Measurements from ENCODE around the gene RAD18.

- TF ChIP-seq EZH2 (IDR thresholded peaks at IDR 0.05; ENCODE audit: insufficient read depth, poor library complexity, severe bottlenecking) (no peak), EZH2phosphoT487 (IDR thresholded peaks at IDR 0.05; ENCODE audit: insufficient read depth, low read depth) (no peak)
These were observed 9.4 kb upstream of the RAD18 start for GRCh38 chr3:8972639-8973038.
